HG02943 (cell line): ENCODE measurements around the gene MAP7.
"Not testable (repeated sequence)": the region's sequence is repeated elsewhere in the genome, so short reads cannot be mapped to it uniquely, and the experiment has no call there.

ENCODE experiments used
- ATAC-seq: cut with Tn5 transposase; IDR thresholded peaks from one replicate; pipeline ENCODE4 v1.9.1; 2021; ENCODE audit warnings: mild to moderate bottlenecking, low read depth, moderate library complexity; ENCODE audit not compliant: unreplicated experiment

Gene MAP7

GRCh38 chr6:136403110-136403980, 146.9 kb downstream of the MAP7 start:
- ATAC-seq, result no peak

GRCh38 chr6:136401749-136402148, 148.5 kb downstream of the MAP7 start:
- no peak for ATAC-seq

GRCh38 chr6:136401236-136401635, 149.0 kb downstream of the MAP7 start:
- ATAC-seq, result not testable (repeated sequence)

- ATAC-seq, result no peak
Measured at GRCh38 chr6:136398453-136398852, 151.8 kb downstream of the MAP7 start.

- no peak for ATAC-seq
Measured at GRCh38 chr6:136396908-136397307, 153.3 kb downstream of the MAP7 start.

- not testable (repeated sequence) for ATAC-seq
Measured at GRCh38 chr6:136390959-136391358, 159.3 kb downstream of the MAP7 start.

- no peak for ATAC-seq
Measured at GRCh38 chr6:136387316-136387715, 162.9 kb downstream of the MAP7 start.

GRCh38 chr6:136383268-136383937, 166.8 kb downstream of the MAP7 start:
- no peak for ATAC-seq

GRCh38 chr6:136382676-136383252, 167.5 kb downstream of the MAP7 start:
- no peak for ATAC-seq

GRCh38 chr6:136378888-136379287, 171.3 kb downstream of the MAP7 start:
- no peak for ATAC-seq

GRCh38 chr6:136375836-136376235, 174.4 kb downstream of the MAP7 start:
- ATAC-seq, result not testable (repeated sequence)

GRCh38 chr6:136371959-136372358, 178.3 kb downstream of the MAP7 start:
- no peak for ATAC-seq

GRCh38 chr6:136370988-136371728, 179.1 kb downstream of the MAP7 start:
- ATAC-seq, result no peak

- ATAC-seq, result no peak
Measured at GRCh38 chr6:136365776-136366354, 184.4 kb downstream of the MAP7 start.

- ATAC-seq, result no peak
Measured at GRCh38 chr6:136362421-136363356, 187.5 kb downstream of the MAP7 start.

GRCh38 chr6:136361787-136362186, 188.4 kb downstream of the MAP7 start:
- no peak for ATAC-seq

- ATAC-seq, result no peak
Measured at GRCh38 chr6:136360783-136361182, 189.4 kb downstream of the MAP7 start.

- ATAC-seq, result no peak
Measured at GRCh38 chr6:136359851-136360250, 190.4 kb downstream of the MAP7 start.

GRCh38 chr6:136351518-136352110, 198.6 kb downstream of the MAP7 start:
- no peak for ATAC-seq
